ENCODE measurements around the gene EGLN2.
A peak's percentile ranks its signal among the peaks of the same experiment; 100 is the strongest.
"Not testable (repeated sequence)": the region's sequence is repeated elsewhere in the genome, so short reads cannot be mapped to it uniquely, and the experiment has no call there.

Gene EGLN2

GRCh38 chr19:40766385-40766784 lies 32.6 kb upstream of the EGLN2 start:
- not testable (repeated sequence) for ATAC-seq; H3K4me3 Mint-ChIP-seq; H3K9me3 Mint-ChIP-seq; DNase-seq (ENCODE audit: low spot score in 2 of 2)
- Mint-ChIP-seq H3K27ac (peak overlapping the region; percentile 14), H3K36me3 (peaks cover 92% of the 10 kb centered on the region), H3K4me1 (peaks cover 50% of the 10 kb centered on the region)

GRCh38 chr19:40768869-40769268 lies 30.1 kb upstream of the EGLN2 start:
- no peaks in the 10 kb centered on the region for H3K9me3 Mint-ChIP-seq
- peak overlapping the region; percentile 82 for H3K27ac Mint-ChIP-seq
- no peak overlapping the region for H3K4me3 Mint-ChIP-seq
- no peak for DNase-seq (ENCODE audit: low spot score in 2 of 2)
- peaks cover 27% of the 10 kb centered on the region for H3K4me1 Mint-ChIP-seq
- ATAC-seq, result no peak
- H3K36me3 Mint-ChIP-seq, result peaks cover 72% of the 10 kb centered on the region

DNA sequence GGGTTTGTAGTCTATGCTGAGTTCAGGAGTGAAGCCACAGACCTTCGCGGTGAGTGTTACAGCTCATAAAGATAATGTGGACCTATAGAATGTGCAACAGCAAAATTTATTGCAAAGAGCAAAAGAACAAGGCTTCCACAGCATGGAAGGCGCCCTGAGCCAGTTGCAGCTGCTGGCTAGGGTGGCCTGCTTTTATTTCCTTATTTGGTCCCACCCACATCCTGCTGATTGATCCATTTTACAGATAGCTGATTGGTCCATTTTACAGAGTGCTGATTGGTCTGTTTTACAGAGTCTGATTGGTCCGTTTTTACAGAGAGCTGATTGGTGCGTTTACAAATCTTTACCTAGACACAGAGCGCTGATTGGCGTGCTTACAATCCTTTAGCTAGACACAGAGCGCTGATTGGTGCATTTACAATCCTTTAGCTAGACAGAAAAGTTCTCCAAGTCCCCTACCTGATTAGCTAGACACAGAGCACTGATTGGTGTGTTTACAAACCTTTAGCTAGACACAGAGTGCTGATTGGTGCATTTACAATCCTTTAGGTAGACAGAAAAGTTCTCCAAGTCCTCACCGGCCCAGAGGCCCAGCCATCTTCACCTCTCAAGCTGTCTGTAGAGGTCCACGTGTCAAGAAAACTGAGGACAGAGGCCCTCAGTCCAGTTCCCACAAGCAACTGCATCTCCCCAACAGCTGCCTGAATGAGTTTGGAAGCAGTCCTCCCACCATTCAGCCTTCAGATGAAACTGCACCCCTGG lies 27.7 kb upstream of the EGLN2 start:
- H3K9me3 Mint-ChIP-seq; DNase-seq (ENCODE audit: low spot score in 2 of 2); ATAC-seq; H3K4me3 Mint-ChIP-seq: not testable (repeated sequence)
- Mint-ChIP-seq H3K36me3 (peaks cover 48% of the 10 kb centered on the region), H3K4me1 (peaks cover 13% of the 10 kb centered on the region), H3K27ac (peak overlapping the region; percentile 8)

GRCh38 chr19:40774916-40775631 lies 23.9 kb upstream of the EGLN2 start, which contains the start of gene MIA:
MIA (plus strand) TSS chr19:40775521; CDS start chr19:40775543, 22 bp downstream.
- Mint-ChIP-seq H3K4me1 (peaks cover 41% of the 10 kb centered on the region), H3K9me3 (no peaks in the 10 kb centered on the region), H3K27ac (no peak within 1 kb of the TSS), H3K4me3 (no peak within 1 kb of the TSS), H3K36me3 (peaks cover 33% of the 10 kb centered on the region)
- DNase-seq (ENCODE audit: low spot score in 2 of 2), result no peak
- no peak for ATAC-seq

DNA sequence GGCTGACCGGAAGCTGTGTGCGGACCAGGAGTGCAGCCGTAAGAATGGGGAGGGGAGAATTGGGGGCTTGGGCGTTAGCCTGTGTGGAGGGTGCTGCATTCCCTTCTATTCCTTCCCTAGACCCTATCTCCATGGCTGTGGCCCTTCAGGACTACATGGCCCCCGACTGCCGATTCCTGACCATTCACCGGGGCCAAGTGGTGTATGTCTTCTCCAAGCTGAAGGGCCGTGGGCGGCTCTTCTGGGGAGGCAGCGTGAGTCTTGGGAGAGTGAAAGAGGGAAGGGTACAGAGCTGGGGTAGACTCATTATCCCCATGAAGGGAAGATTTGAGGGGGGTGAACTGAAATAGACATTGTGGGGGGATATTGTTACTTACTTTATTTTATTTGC lies 23.4 kb upstream of the EGLN2 start:
- ATAC-seq (no peak), DNase-seq (ENCODE audit: low spot score in 2 of 2) (no peak)
- no peak overlapping the region for H3K27ac Mint-ChIP-seq
- peaks cover 43% of the 10 kb centered on the region for H3K4me1 Mint-ChIP-seq
- no peak overlapping the region for H3K4me3 Mint-ChIP-seq
- no peaks in the 10 kb centered on the region for H3K9me3 Mint-ChIP-seq
- peaks cover 33% of the 10 kb centered on the region for H3K36me3 Mint-ChIP-seq

DNA sequence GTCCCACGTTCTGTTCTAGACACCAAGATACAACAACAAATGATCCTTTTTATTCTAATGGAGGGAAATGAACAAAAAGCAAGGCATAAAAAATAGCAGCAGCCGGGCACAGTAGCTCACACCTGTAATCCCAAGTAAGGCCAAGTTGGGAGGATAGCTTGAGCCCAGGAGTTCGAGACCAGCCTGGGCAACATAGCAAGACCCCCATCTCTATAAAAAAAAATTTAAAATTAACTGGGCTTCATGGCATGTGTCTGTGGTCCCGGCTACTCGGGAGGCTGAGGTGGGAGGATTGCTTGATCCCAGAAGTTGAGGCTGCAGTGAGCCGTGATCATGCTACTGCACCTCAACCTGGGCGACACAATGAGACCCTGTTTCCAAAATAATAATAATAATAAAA lies 22.6 kb upstream of the EGLN2 start:
- peaks cover 45% of the 10 kb centered on the region for H3K4me1 Mint-ChIP-seq
- ATAC-seq (no peak), DNase-seq (ENCODE audit: low spot score in 2 of 2) (no peak)
- H3K36me3 Mint-ChIP-seq, result peaks cover 41% of the 10 kb centered on the region
- H3K27ac Mint-ChIP-seq, result peak overlapping the region; percentile 95
- no peaks in the 10 kb centered on the region for H3K9me3 Mint-ChIP-seq
- peak overlapping the region; percentile 95 for H3K4me3 Mint-ChIP-seq

DNA sequence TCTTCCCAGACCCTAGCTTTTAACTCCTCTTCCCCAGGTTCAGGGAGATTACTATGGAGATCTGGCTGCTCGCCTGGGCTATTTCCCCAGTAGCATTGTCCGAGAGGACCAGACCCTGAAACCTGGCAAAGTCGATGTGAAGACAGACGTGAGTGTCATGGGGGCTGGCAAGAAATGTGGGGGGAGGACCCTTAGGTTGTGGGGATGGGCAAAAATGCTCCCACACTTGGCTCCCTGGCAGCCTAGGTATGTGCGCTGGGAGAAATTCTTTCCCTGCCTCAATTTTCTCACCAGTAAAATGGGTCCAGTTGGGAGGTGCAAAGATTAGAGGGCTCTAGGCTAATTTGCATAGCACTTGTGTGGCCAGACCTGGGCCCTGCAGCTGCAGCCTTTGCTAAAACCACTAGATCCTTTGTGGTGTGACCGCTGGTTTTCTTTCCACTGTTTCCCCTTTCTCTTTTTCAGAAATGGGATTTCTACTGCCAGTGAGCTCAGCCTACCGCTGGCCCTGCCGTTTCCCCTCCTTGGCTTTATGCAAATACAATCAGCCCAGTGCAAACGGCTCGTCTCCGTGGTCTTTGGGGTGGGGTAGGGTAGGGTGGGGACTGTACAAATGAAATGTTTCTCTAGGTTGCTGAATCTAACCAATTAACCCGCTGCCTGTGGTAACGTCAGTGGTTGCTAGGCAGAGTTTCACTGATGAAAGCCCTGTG lies 21.9 kb upstream of the EGLN2 start:
- peak overlapping the region; percentile 95 for H3K4me3 Mint-ChIP-seq
- DNase-seq (ENCODE audit: low spot score in 2 of 2) (peak; percentile 72 to 93), ATAC-seq (peak; percentile 82)
- peaks cover 45% of the 10 kb centered on the region for H3K36me3 Mint-ChIP-seq
- H3K4me1 Mint-ChIP-seq, result peaks cover 50% of the 10 kb centered on the region
- peak overlapping the region; percentile 95 for H3K27ac Mint-ChIP-seq
- H3K9me3 Mint-ChIP-seq, result no peaks in the 10 kb centered on the region

GRCh38 chr19:40777645-40777936 lies 21.4 kb upstream of the EGLN2 start:
- ATAC-seq (no peak), DNase-seq (ENCODE audit: low spot score in 2 of 2) (no peak)
- peaks cover 48% of the 10 kb centered on the region for H3K36me3 Mint-ChIP-seq
- H3K27ac Mint-ChIP-seq, result peak overlapping the region; percentile 95
- peaks cover 54% of the 10 kb centered on the region for H3K4me1 Mint-ChIP-seq
- H3K9me3 Mint-ChIP-seq, result no peaks in the 10 kb centered on the region
- peak overlapping the region; percentile 95 for H3K4me3 Mint-ChIP-seq

- H3K4me1 Mint-ChIP-seq, result peaks cover 54% of the 10 kb centered on the region
- H3K36me3 Mint-ChIP-seq, result peaks cover 54% of the 10 kb centered on the region
- ATAC-seq (peak; percentile 87), DNase-seq (ENCODE audit: low spot score in 2 of 2) (peak; percentile 96 to 100)
- H3K27ac Mint-ChIP-seq, result peak within 1 kb of the TSS; percentile 95
- H3K9me3 Mint-ChIP-seq, result no peaks in the 10 kb centered on the region
- peak within 1 kb of the TSS; percentile 95 for H3K4me3 Mint-ChIP-seq
Observed at GRCh38 chr19:40777937-40778705, 20.9 kb upstream of the EGLN2 start, which contains the start of gene RAB4B. RAB4B (plus strand) TSS chr19:40778247; CDS start chr19:40778376, 129 bp downstream.

- Mint-ChIP-seq H3K36me3 (peaks cover 60% of the 10 kb centered on the region), H3K27ac (peak overlapping the region; percentile 95), H3K4me3 (peak overlapping the region; percentile 95), H3K9me3 (no peaks in the 10 kb centered on the region), H3K4me1 (peaks cover 54% of the 10 kb centered on the region)
- DNase-seq (ENCODE audit: low spot score in 2 of 2) (no peak), ATAC-seq (no peak)
Observed at GRCh38 chr19:40778706-40779284, 20.2 kb upstream of the EGLN2 start.

DNA sequence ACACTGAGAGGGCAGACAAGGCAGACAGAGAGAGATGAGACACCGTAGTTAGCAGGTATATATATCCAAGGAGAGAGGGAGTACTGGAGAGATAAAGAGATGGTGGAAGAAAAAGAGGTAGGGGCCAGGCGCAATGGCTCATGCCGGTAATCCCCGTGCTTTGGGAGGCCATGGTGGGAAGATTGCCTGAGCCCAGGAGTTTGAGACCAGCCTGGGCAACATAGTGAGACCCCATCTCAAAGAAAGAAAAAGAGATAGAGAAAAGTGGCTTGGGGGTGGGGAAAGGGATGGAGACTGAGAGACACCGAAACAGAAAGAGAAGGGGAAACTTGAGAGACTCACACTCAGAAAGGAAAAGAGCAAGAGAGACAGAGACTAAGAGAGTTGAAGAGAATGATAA lies 18.4 kb upstream of the EGLN2 start:
- Mint-ChIP-seq H3K4me3 (peak overlapping the region; percentile 95), H3K9me3 (no peaks in the 10 kb centered on the region), H3K36me3 (peaks cover 64% of the 10 kb centered on the region), H3K27ac (peak overlapping the region; percentile 95), H3K4me1 (peaks cover 58% of the 10 kb centered on the region)
- DNase-seq (ENCODE audit: low spot score in 2 of 2) (no peak), ATAC-seq (no peak)

DNA sequence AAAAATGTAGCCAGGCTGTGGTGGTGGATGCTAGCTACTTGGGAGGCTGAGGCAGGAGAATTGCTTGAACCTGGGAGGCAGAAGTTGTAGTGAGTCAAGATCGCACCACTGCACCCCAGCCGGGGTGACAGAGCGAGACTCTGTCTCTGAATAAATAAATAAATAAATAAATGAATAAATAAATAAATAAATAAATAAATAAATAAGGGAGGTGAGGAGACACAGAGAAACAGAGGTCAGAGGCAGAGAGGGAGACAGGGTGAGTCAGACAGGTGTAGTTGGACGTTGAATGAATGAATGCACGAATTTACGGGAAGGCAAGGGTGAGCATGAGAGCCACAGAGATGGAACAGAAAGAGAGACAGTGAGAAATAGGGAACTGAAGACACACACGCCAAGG lies 17.9 kb upstream of the EGLN2 start:
- Mint-ChIP-seq H3K27ac (peak overlapping the region; percentile 95), H3K4me1 (peaks cover 60% of the 10 kb centered on the region), H3K36me3 (peaks cover 64% of the 10 kb centered on the region), H3K4me3 (no peak overlapping the region), H3K9me3 (no peaks in the 10 kb centered on the region)
- DNase-seq (ENCODE audit: low spot score in 2 of 2) (no peak), ATAC-seq (no peak)

GRCh38 chr19:40783711-40784110 lies 15.3 kb upstream of the EGLN2 start:
- Mint-ChIP-seq H3K27ac (peak overlapping the region; percentile 3), H3K4me3 (no peak overlapping the region), H3K36me3 (peaks cover 61% of the 10 kb centered on the region), H3K9me3 (no peaks in the 10 kb centered on the region), H3K4me1 (peaks cover 47% of the 10 kb centered on the region)
- ATAC-seq (no peak), DNase-seq (ENCODE audit: low spot score in 2 of 2) (no peak)

DNA sequence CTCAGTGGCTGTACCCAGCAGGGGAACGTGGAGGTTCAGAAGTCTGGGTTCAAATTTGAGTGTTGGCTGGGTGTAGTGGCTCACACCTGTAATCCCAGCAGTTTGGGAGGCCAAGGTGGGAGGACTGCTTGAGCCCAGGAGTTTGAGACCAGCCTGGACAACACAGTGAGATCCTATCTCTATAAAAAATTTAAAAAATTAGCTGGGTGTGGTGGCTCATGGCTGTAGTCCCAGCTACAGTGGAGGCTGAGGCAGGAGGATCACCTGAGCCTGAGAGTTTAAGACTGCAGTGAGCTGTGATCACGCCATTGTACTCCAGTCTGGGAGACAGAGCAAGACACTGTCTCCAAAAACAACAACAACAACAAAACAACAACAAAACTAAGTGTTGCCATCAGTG lies 14.8 kb upstream of the EGLN2 start:
- ATAC-seq; DNase-seq (ENCODE audit: low spot score in 2 of 2); H3K4me3 Mint-ChIP-seq; H3K27ac Mint-ChIP-seq; H3K9me3 Mint-ChIP-seq: not testable (repeated sequence)
- peaks cover 64% of the 10 kb centered on the region for H3K36me3 Mint-ChIP-seq
- peaks cover 43% of the 10 kb centered on the region for H3K4me1 Mint-ChIP-seq
